IMR-90 (cell line): ENCODE results near the gene ANGPT4. TPM values are rescaled to one million over a fixed set of nuclear protein-coding genes. Genes with fewer than 3 reads are reported as not detected.

Source experiments
- ATAC-seq: fragments of 200-7000 bp; cut with Tn5 transposase; 2 replicates; pipeline ENCODE4 v1.9.1; 2020; ENCODE audit warnings: low read depth, mild to moderate bottlenecking, moderate library complexity
- BruUV-seq: library from RNA; stranded (reverse); fragments of 400-500 nt; replicated peaks from 2 replicates; lab custom pipeline; 2021; lab: Mats Ljungman, UMichigan
- CTCF ChIA-PET: fragments of 300-600 bp; formaldehyde crosslinking; extraction: SDS; loops from one replicate; lab custom pipeline; 2021; ENCODE audit warnings: antibody characterized with exemption; lab: Yijun Ruan, JAX
- POLR2A ChIA-PET: fragments of 300-600 bp; sonication (Branson Sonifier 250); formaldehyde crosslinking; loops from one replicate; lab custom pipeline; 2022; ENCODE audit warnings: antibody characterized with exemption; ENCODE audit not compliant: unreplicated experiment; lab: Charles Lee
- DNase-seq: peaks from one replicate; pipeline ENCODE4 v3.0.0; 2013
- H2AFZ ChIP-seq: replicated peaks from 2 replicates; pipeline ENCODE3; 2013; ENCODE audit warnings: low read length, mild to moderate bottlenecking; ENCODE audit not compliant: poor library complexity
- H2AK5ac ChIP-seq: 2 replicates; pipeline ENCODE4 v1.6.1; 2013; ENCODE audit warnings: low read depth, low read length, inconsistent platforms
- H2AK9ac ChIP-seq: replicated peaks from 2 replicates; pipeline ENCODE3; 2013; ENCODE audit warnings: mild to moderate bottlenecking, low read depth, low read length, moderate library complexity; ENCODE audit not compliant: poor library complexity
- H2BK120ac ChIP-seq: 2 replicates; pipeline ENCODE4 v1.6.1; 2013; ENCODE audit warnings: low read depth, low read length, inconsistent platforms
- H2BK15ac ChIP-seq: 3 replicates; pipeline ENCODE4 v1.6.1; 2013; ENCODE audit warnings: low read depth, low read length, inconsistent platforms
- H2BK20ac ChIP-seq: 2 replicates; pipeline ENCODE4 v1.6.1; 2013; ENCODE audit warnings: low read depth, mild to moderate bottlenecking, inconsistent platforms, low read length, moderate library complexity
- H2BK5ac ChIP-seq: 2 replicates; pipeline ENCODE4 v1.6.1; 2013; ENCODE audit warnings: mild to moderate bottlenecking, low read depth, low read length, inconsistent platforms; ENCODE audit not compliant: poor library complexity, severe bottlenecking
- H3K14ac ChIP-seq: replicated peaks from 2 replicates; pipeline ENCODE4 v1.6.1; 2013; ENCODE audit warnings: low read depth, low read length, inconsistent platforms
- H3K18ac ChIP-seq: 2 replicates; pipeline ENCODE4 v1.6.1; 2013; ENCODE audit warnings: low read depth, low read length, control low read depth
- H3K23ac ChIP-seq: 2 replicates; pipeline ENCODE4 v1.6.1; 2013; ENCODE audit warnings: low read depth, low read length, inconsistent platforms
- H3K27ac ChIP-seq: 2 replicates; pipeline ENCODE4 v1.5.1; 2013; ENCODE audit warnings: mild to moderate bottlenecking, control low read depth, low read length; ENCODE audit not compliant: insufficient read depth
- H3K27me3 ChIP-seq: 2 replicates; pipeline ENCODE4 v1.6.1; 2013; ENCODE audit warnings: low read length; ENCODE audit not compliant: control insufficient read depth, insufficient read depth
- H3K36me3 ChIP-seq: 2 replicates; pipeline ENCODE4 v1.6.1; 2013; ENCODE audit warnings: low read length, mixed read lengths; ENCODE audit not compliant: control insufficient read depth, insufficient read depth
- H3K4ac ChIP-seq: 2 replicates; pipeline ENCODE4 v1.6.1; 2013; ENCODE audit warnings: low read depth, low read length, inconsistent platforms
- H3K4me1 ChIP-seq: 2 replicates; pipeline ENCODE4 v1.6.1; 2013; ENCODE audit warnings: low read length, mixed read lengths; ENCODE audit not compliant: control insufficient read depth, insufficient read depth
- H3K4me2 ChIP-seq: 2 replicates; pipeline ENCODE4 v1.6.1; 2013; ENCODE audit warnings: low read depth, mild to moderate bottlenecking, control low read depth, low read length, moderate library complexity
- H3K4me3 ChIP-seq: 2 replicates; pipeline ENCODE4 v1.5.1; 2013; ENCODE audit warnings: low read depth, mild to moderate bottlenecking, control low read depth, low read length, moderate library complexity; ENCODE audit not compliant: insufficient read depth
- H3K56ac ChIP-seq: 2 replicates; pipeline ENCODE4 v1.6.1; 2013; ENCODE audit warnings: low read length, inconsistent platforms; ENCODE audit not compliant: insufficient read depth; ENCODE audit errors: extremely low read depth
- H3K79me1 ChIP-seq, 2 experiments: 2 replicates each; pipeline ENCODE4 v1.6.1; 2013; ENCODE audit warnings: low read length in 2 of 2, inconsistent platforms in 1 of 2, low read depth in 1 of 2
- H3K9ac ChIP-seq: 2 replicates; pipeline ENCODE4 v1.6.1; 2013; ENCODE audit warnings: low read depth, low read length, control low read depth
- H3K9me1 ChIP-seq: 2 replicates; pipeline ENCODE4 v1.6.1; 2013; ENCODE audit warnings: low read length, inconsistent platforms; ENCODE audit not compliant: insufficient read depth
- H3K9me3 ChIP-seq: 2 replicates; pipeline ENCODE4 v1.6.1; 2013; ENCODE audit warnings: low read length; ENCODE audit not compliant: control insufficient read depth, insufficient read depth
- H4K20me1 ChIP-seq: 2 replicates; pipeline ENCODE4 v1.6.1; 2013; ENCODE audit warnings: low read length, inconsistent platforms; ENCODE audit not compliant: insufficient read depth
- H4K5ac ChIP-seq: 2 replicates; pipeline ENCODE4 v1.6.1; 2013; ENCODE audit warnings: mild to moderate bottlenecking, low read depth, low read length, control low read depth
- H4K8ac ChIP-seq, 2 experiments: 2 replicates each; pipeline ENCODE4 v1.6.1; 2013; ENCODE audit warnings: low read depth in 2 of 2, low read length in 2 of 2, control low read depth in 1 of 2, inconsistent platforms in 1 of 2
- H4K91ac ChIP-seq: 2 replicates; pipeline ENCODE4 v1.6.1; 2013; ENCODE audit warnings: low read depth, low read length, inconsistent platforms; ENCODE audit not compliant: insufficient read depth
- BHLHE40 ChIP-seq: fragments of 150-350 bp; IDR thresholded peaks from 2 replicates; pipeline ENCODE4 v1.6.1; 2016; ENCODE audit warnings: mild to moderate bottlenecking, low read depth, low read length
- CEBPB ChIP-seq: IDR thresholded peaks from 2 replicates; pipeline ENCODE4 v1.6.1; 2012; ENCODE audit warnings: low read depth, low read length, improper control_type of control experiment
- CHD1 ChIP-seq: IDR thresholded peaks from 2 replicates; pipeline ENCODE4 v1.6.1; 2012; ENCODE audit warnings: low read depth, low read length, improper control_type of control experiment
- FOS ChIP-seq: fragments of 150-350 bp; IDR thresholded peaks from 2 replicates; pipeline ENCODE4 v1.6.1; 2016; ENCODE audit warnings: low read depth, low read length
- MAFK ChIP-seq: IDR thresholded peaks from 2 replicates; pipeline ENCODE4 v1.6.1; 2012; ENCODE audit warnings: low read depth, low read length, improper control_type of control experiment
- MAZ ChIP-seq: IDR thresholded peaks from 2 replicates; pipeline ENCODE4 v1.6.1; 2012; ENCODE audit warnings: low read depth, mild to moderate bottlenecking, low read length, improper control_type of control experiment, moderate library complexity, borderline replicate concordance
- NFE2L2 ChIP-seq: fragments of 150-350 bp; IDR thresholded peaks from 2 replicates; pipeline ENCODE4 v1.6.1; 2016; ENCODE audit warnings: low read depth, mild to moderate bottlenecking, low read length
- RAD21 ChIP-seq: IDR thresholded peaks from 2 replicates; pipeline ENCODE4 v1.6.1; 2012; ENCODE audit warnings: low read length, improper control_type of control experiment
- RCOR1 ChIP-seq: IDR thresholded peaks from 2 replicates; pipeline ENCODE4 v1.6.1; 2012; ENCODE audit warnings: mild to moderate bottlenecking, low read length, improper control_type of control experiment; ENCODE audit not compliant: insufficient replicate concordance
- SMC3 ChIP-seq: fragments of 150-350 bp; IDR thresholded peaks from 2 replicates; pipeline ENCODE4 v1.6.1; 2016; ENCODE audit warnings: low read depth, mild to moderate bottlenecking, antibody characterized with exemption, low read length, moderate library complexity
- WGBS, 2 experiments: methylation state at CpG; one replicate each; pipeline versions ENCODE4 v1.1.5 to v1.1.7; 2013; ENCODE audit warnings: missing lambda C conversion rate in 2 of 2; ENCODE audit not compliant: insufficient read length in 1 of 2; ENCODE audit errors: extremely low coverage in 2 of 2; 5-methylcytosine and 5-hydroxymethylcytosine counted together
- dilution Hi-C: fragments of 300-500 bp; cut with HindIII; formaldehyde crosslinking; loops from one replicate; pipeline ENCODE4 v1.14.3; 2018; ENCODE audit warnings: low sequenced_read_pairs; ENCODE audit not compliant: unreplicated experiment
- in situ Hi-C: fragments of 300-500 bp; cut with MboI; formaldehyde crosslinking; loops from 3 replicates; pipeline ENCODE4 v1.14.3; 2019; ENCODE audit warnings: low sequenced_read_pairs, inconsistent platforms, mixed read lengths
- intact Hi-C: fragments of 100-400 bp; cut with micrococcal nuclease; formaldehyde crosslinking; loops from 2 replicates; pipeline ENCODE4 v1.10.0; 2022
- polyA plus RNA-seq, 3 experiments: library from polyadenylated mRNA; depleted of rRNA; stranded (reverse); fragments of >200 nt; gene quantifications; 2 replicates each; pipeline ENCODE4 v1.2.3, GENCODE V29; 2012; ENCODE audit warnings: low replicate concordance in 1 of 3
- total RNA-seq: library from RNA; depleted of rRNA; stranded (reverse); fragments of >200 nt; gene quantifications from 2 replicates; pipeline ENCODE4 v1.2.3, GENCODE V29; 2012
- TF ChIP-seq, protein P1 (sequence below): fragments of 150-350 bp; IDR thresholded peaks from 2 replicates; pipeline ENCODE4 v1.6.1; 2016; ENCODE audit warnings: low read depth, mild to moderate bottlenecking, low read length, moderate library complexity, borderline replicate concordance
- TF ChIP-seq, protein P2 (sequence below): fragments of 150-350 bp; IDR thresholded peaks from 2 replicates; pipeline ENCODE4 v1.6.1; 2017; ENCODE audit warnings: mild to moderate bottlenecking, antibody characterized with exemption, low read length, low read depth
- TF ChIP-seq, protein P3 (sequence below): conservative IDR thresholded peaks from 2 replicates; pipeline ENCODE4 v1.5.1; 2012; ENCODE audit warnings: mild to moderate bottlenecking, low read depth, low read length, improper control_type of control experiment

The ANGPT4 gene
- total and polyA plus RNA-seq, 2 of the 4 experiments (the other 2 are of a cell fraction), result not detected

GRCh38 chr20:834151-834746 lies 81.9 kb downstream of the ANGPT4 start:
- no peak overlapping the region for H4K5ac ChIP-seq
- ChIA-PET POLR2A (no interaction called here), CTCF (interaction anchor here (1.4 to 1.7 kb wide), 2 partner anchors 24 to 123 kb away, joined by 3 to 4 read pairs; no protein-coding TSS in a partner anchor)
- ATAC-seq (no peak), DNase-seq (no peak)
- peak overlapping the region; percentile 76 for H3K9ac ChIP-seq
- peak overlapping the region; percentile 10; the same call in 1 of the 2 replicates for H2BK120ac ChIP-seq
- no peak overlapping the region for H2BK15ac ChIP-seq
- peaks cover 19 to 41% of the 10 kb centered on the region in 2 experiments for H3K79me1 ChIP-seq
- H2AK9ac ChIP-seq, result peak overlapping the region; percentile 81
- peaks cover 11% of the 10 kb centered on the region; the same call in 1 of the 2 replicates for H3K9me1 ChIP-seq
- H3K56ac ChIP-seq, result peak overlapping the region; percentile 3
- in situ Hi-C loops, result no loop called here
- no peak for TF ChIP-seq CHD1
- no peak for TF ChIP-seq MAFK
- TF ChIP-seq FOS, result no peak
- TF ChIP-seq SMC3, result no peak
- TF ChIP-seq MAZ, result no peak
- TF ChIP-seq BHLHE40, result no peak
- no peak for TF ChIP-seq RCOR1
- TF ChIP-seq NFE2L2, result no peak
- TF ChIP-seq, protein P1, sequence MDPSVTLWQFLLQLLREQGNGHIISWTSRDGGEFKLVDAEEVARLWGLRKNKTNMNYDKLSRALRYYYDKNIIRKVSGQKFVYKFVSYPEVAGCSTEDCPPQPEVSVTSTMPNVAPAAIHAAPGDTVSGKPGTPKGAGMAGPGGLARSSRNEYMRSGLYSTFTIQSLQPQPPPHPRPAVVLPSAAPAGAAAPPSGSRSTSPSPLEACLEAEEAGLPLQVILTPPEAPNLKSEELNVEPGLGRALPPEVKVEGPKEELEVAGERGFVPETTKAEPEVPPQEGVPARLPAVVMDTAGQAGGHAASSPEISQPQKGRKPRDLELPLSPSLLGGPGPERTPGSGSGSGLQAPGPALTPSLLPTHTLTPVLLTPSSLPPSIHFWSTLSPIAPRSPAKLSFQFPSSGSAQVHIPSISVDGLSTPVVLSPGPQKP, result no peak
- TF ChIP-seq, protein P2, sequence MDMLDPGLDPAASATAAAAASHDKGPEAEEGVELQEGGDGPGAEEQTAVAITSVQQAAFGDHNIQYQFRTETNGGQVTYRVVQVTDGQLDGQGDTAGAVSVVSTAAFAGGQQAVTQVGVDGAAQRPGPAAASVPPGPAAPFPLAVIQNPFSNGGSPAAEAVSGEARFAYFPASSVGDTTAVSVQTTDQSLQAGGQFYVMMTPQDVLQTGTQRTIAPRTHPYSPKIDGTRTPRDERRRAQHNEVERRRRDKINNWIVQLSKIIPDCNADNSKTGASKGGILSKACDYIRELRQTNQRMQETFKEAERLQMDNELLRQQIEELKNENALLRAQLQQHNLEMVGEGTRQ, result no peak
- no peak for TF ChIP-seq CEBPB
- TF ChIP-seq, protein P3, sequence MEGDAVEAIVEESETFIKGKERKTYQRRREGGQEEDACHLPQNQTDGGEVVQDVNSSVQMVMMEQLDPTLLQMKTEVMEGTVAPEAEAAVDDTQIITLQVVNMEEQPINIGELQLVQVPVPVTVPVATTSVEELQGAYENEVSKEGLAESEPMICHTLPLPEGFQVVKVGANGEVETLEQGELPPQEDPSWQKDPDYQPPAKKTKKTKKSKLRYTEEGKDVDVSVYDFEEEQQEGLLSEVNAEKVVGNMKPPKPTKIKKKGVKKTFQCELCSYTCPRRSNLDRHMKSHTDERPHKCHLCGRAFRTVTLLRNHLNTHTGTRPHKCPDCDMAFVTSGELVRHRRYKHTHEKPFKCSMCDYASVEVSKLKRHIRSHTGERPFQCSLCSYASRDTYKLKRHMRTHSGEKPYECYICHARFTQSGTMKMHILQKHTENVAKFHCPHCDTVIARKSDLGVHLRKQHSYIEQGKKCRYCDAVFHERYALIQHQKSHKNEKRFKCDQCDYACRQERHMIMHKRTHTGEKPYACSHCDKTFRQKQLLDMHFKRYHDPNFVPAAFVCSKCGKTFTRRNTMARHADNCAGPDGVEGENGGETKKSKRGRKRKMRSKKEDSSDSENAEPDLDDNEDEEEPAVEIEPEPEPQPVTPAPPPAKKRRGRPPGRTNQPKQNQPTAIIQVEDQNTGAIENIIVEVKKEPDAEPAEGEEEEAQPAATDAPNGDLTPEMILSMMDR, result no peak
- TF ChIP-seq RAD21, result no peak
- H2BK20ac ChIP-seq, result no peak overlapping the region
- no peak overlapping the region; the same call in 1 of the 2 replicates for H3K27ac ChIP-seq
- BruUV-seq, result no TSS peak
- 1% methylated on average over 12 of the region's 18 CpGs; no CpG with 5 or more reads in 1 of the 2 experiments for WGBS, 2 experiments
- peaks cover 8% of the 10 kb centered on the region; the same call in 1 of the 2 replicates for H3K4me1 ChIP-seq
- H3K36me3 ChIP-seq, result no peaks in the 10 kb centered on the region
- H2AFZ ChIP-seq, result peak overlapping the region; percentile 92
- H4K20me1 ChIP-seq, result no peaks in the 10 kb centered on the region
- H3K4me3 ChIP-seq, result peak overlapping the region; percentile 67
- H3K14ac ChIP-seq, result peak overlapping the region; percentile 39; the same call in 1 of the 2 replicates
- peak overlapping the region; percentile 80; the same call in 1 of the 2 replicates for H3K23ac ChIP-seq
- intact Hi-C loops, result loop anchor here (5.0 kb wide), 1 partner anchor 123 kb away; no protein-coding TSS in a partner anchor
- H4K91ac ChIP-seq, result no peak overlapping the region; the same call in 1 of the 2 replicates
- peak overlapping the region; percentile 84 for H3K4me2 ChIP-seq
- peak overlapping the region; percentile 19 to 51; a peak in 3 of 4 replicates for H4K8ac ChIP-seq
- H3K27me3 ChIP-seq, result no peaks in the 10 kb centered on the region
- dilution Hi-C loops, result no loop called here
- no peak overlapping the region for H3K18ac ChIP-seq
- H3K4ac ChIP-seq, result no peak overlapping the region; the same call in 1 of the 2 replicates
- H2AK5ac ChIP-seq, result no peak overlapping the region
- H3K9me3 ChIP-seq, result no peaks in the 10 kb centered on the region
- no peak overlapping the region for H2BK5ac ChIP-seq
